ENCODE results near the gene FGFR3.

GRCh38 chr4:1771555-1772305, 21.4 kb upstream of the FGFR3 start:
- no peak for TF ChIP-seq POLR2A (IDR thresholded peaks at IDR 0.05)
- TF ChIP-seq CTCF (IDR thresholded peaks at IDR 0.05) = no peak
